GM23248 (cell line): ENCODE measurements around the gene CDYL.

Experiments
- EZH2 ChIP-seq: fragments of 200-600 bp; sonication (generic); IDR thresholded peaks from 2 replicates; pipeline ENCODE4 v1.6.1; 2018; ENCODE audit warnings: antibody characterized with exemption, mild to moderate bottlenecking; ENCODE audit not compliant: insufficient read depth, poor library complexity, severe bottlenecking
- EZH2phosphoT487 ChIP-seq: fragments of 200-600 bp; sonication (generic); IDR thresholded peaks from 2 replicates; pipeline ENCODE4 v1.6.1; 2018; ENCODE audit warnings: antibody characterized with exemption, moderate library complexity, mild to moderate bottlenecking, low read depth; ENCODE audit not compliant: insufficient read depth

- TF ChIP-seq EZH2phosphoT487 (no peak), EZH2 (no peak)
Measured at GRCh38 chr6:4812068-4812467, 35.9 kb downstream of the CDYL start.
